Aorta (tissue), 5 donors: ENCODE results near the gene MTFP1. TPM values are rescaled to one million over a fixed set of nuclear protein-coding genes. Genes with fewer than 3 reads are reported as not detected.

ENCODE experiments used
- ATAC-seq: fragments of 200-7000 bp; cut with Tn5 transposase; one replicate; pipeline ENCODE4 v1.9.1; 2022; ENCODE audit warnings: moderate library complexity; ENCODE audit not compliant: low FRiP score
- DNase-seq, 2 donors: peaks; one replicate each; pipeline ENCODE4 v3.0.0-alpha.2; 2020
- H3K27ac ChIP-seq, 2 donors: one replicate each; pipeline ENCODE4 v1.5.1; 2013; ENCODE audit warnings: low read length in 2 of 2, mild to moderate bottlenecking in 2 of 2, moderate library complexity in 2 of 2, control low read depth in 1 of 2, inconsistent platforms in 1 of 2, low read depth in 1 of 2
- H3K27me3 ChIP-seq, 2 donors: one replicate each; pipeline ENCODE4 v1.6.1; 2013; ENCODE audit warnings: control low read depth in 1 of 2, low read length in 1 of 2, mild to moderate bottlenecking in 1 of 2, moderate library complexity in 1 of 2; ENCODE audit not compliant: insufficient read depth in 2 of 2, control insufficient read depth in 1 of 2
- H3K36me3 ChIP-seq, 2 donors: one replicate each; pipeline ENCODE4 v1.6.1; 2013; ENCODE audit warnings: control low read depth in 1 of 2, low read length in 1 of 2, mild to moderate bottlenecking in 1 of 2; ENCODE audit not compliant: insufficient read depth in 2 of 2, control insufficient read depth in 1 of 2
- H3K4me1 ChIP-seq, 2 donors: one replicate each; pipeline ENCODE4 v1.6.1; 2013; ENCODE audit warnings: low read length in 2 of 2, control low read depth in 1 of 2, mild to moderate bottlenecking in 1 of 2, moderate library complexity in 1 of 2; ENCODE audit not compliant: insufficient read depth in 2 of 2, control insufficient read depth in 1 of 2
- H3K4me3 ChIP-seq, 2 donors: one replicate each; pipeline ENCODE4 v1.5.1; 2013; ENCODE audit warnings: low read length in 2 of 2, control low read depth in 1 of 2, mild to moderate bottlenecking in 1 of 2
- H3K9me3 ChIP-seq: one replicate; pipeline ENCODE4 v1.6.1; 2013; ENCODE audit warnings: mild to moderate bottlenecking, low read length; ENCODE audit not compliant: control insufficient read depth
- WGBS, 2 donors: extraction: QIAGEN DNeasy Blood & Tissue Kit; methylation state at CpG; one replicate each; pipeline ENCODE4 v1.1.7; 2013; 5-methylcytosine and 5-hydroxymethylcytosine counted together
- intact Hi-C, 2 donors: fragments of 100-400 bp; cut with DNase I; formaldehyde crosslinking; loops; one replicate each; pipeline versions ENCODE4 v1.14.2 to v1.15.0; 2022
- polyA plus RNA-seq, 2 donors: library from polyadenylated mRNA; stranded (reverse); fragments of 200-250 nt; gene quantifications; one replicate each; pipeline ENCODE4 v1.2.3, GENCODE V29; 2013
- total RNA-seq, 2 donors: library from RNA; stranded (reverse); fragmentation: NEBNext Ultra II Directional; extraction: Animal tissue kit (Norgen Biotek cat#: 25700); gene quantifications; one replicate each; pipeline ENCODE4 v1.2.1, GENCODE V29; 2021
- donor health status: healthy with polysubstance abuse.
- donor health status: Bipolar disorder and iron deficiency.
- donor health status: DM: no; HTN: no; CAD: no.
- donor health status: DM: no; HTN: no; CAD: no.
- donor health status: DM: yes; HTN: yes; CAD: no.

The MTFP1 gene
- total and polyA plus RNA-seq, 4 donors, result 4.0 to 6.8 (median 4.3) TPM

DNA sequence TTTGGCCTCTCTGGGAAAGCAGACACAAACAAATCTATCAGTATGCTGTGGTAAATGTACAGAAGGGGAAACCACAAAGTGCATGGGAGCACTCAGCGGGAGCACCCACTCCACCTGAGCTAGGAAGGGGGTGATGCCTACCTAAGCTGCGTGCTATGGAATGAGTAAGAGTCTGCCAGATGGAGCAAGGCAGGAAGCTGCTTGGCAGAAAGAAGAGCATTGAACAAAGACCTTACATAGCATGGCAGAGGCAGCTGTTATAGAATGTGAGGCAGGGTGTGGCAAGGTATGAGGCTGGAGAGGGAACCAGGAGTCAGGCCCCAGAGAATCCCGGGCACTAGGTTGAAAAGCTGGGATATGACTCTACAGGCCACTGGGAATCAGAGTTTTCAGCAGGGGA is 13.8 kb upstream of the MTFP1 start:
- ATAC-seq, result no peak
- intact Hi-C loops, result no loop called here
- no peaks in the 10 kb centered on the region for H3K27me3 ChIP-seq
- DNase-seq, result no peak
- H3K9me3 ChIP-seq, result no peaks in the 10 kb centered on the region
- H3K27ac ChIP-seq, result no peak overlapping the region
- H3K36me3 ChIP-seq, result peaks cover 0 to 4% of the 10 kb centered on the region in 2 donors
- no peak overlapping the region for H3K4me3 ChIP-seq
- 87 to 93% methylated on average over 3 of the region's 3 CpGs for WGBS, 2 donors
- no peaks in the 10 kb centered on the region for H3K4me1 ChIP-seq

- H3K4me1 ChIP-seq, result no peaks in the 10 kb centered on the region
- no peak overlapping the region for H3K27ac ChIP-seq
- H3K9me3 ChIP-seq, result no peaks in the 10 kb centered on the region
- H3K27me3 ChIP-seq, result no peaks in the 10 kb centered on the region
- DNase-seq (no peak), ATAC-seq (no peak)
- no peak overlapping the region for H3K4me3 ChIP-seq
- 78 to 84% methylated on average over 4 of the region's 4 CpGs for WGBS, 2 donors
- peaks cover 0 to 4% of the 10 kb centered on the region in 2 donors for H3K36me3 ChIP-seq
- intact Hi-C loops, result no loop called here
These were observed 12.6 kb upstream of the MTFP1 start for GRCh38 chr22:30413001-30413400.

GRCh38 chr22:30413745-30414524 is 11.6 kb upstream of the MTFP1 start:
- Histone ChIP-seq H3K36me3 (peaks cover 0 to 4% of the 10 kb centered on the region in 2 donors), H3K27ac (no peak overlapping the region), H3K4me1 (no peaks in the 10 kb centered on the region), H3K27me3 (no peaks in the 10 kb centered on the region), H3K4me3 (no peak overlapping the region), H3K9me3 (no peaks in the 10 kb centered on the region)
- ATAC-seq, result no peak
- WGBS, 2 donors, result 54 to 61% methylated on average over 5 of the region's 5 CpGs
- peak in 1 of 2 donors; percentile 17 for DNase-seq
- intact Hi-C loops, result no loop called here

DNA sequence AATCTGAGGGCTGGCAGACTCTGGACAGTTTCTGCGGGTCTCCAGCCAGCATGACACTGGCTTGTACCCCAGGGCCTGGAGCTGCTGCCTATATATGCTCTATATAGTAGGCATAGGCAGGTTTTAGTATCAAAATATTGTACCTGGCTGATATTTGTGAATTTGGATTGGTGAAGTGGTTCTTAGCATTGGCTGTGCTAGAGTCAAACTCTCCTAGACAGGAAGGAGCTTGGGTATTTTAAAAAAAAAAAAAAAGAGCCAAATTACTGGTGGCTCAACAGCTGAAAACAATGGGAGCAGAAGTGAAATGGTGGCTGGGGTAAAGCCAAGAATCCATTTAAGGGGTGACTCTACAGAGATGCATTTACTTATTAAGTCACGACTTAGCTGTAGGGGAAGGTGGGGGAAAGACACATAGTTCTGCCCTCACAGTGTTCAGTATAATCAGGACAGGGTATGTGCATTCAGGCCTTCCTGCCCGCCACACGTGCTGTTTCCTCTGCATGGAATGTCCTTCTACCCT is 11.0 kb upstream of the MTFP1 start:
- no peak for ATAC-seq
- H3K36me3 ChIP-seq, result peaks cover 0 to 4% of the 10 kb centered on the region in 2 donors
- H3K4me3 ChIP-seq, result no peak overlapping the region
- no peak overlapping the region for H3K27ac ChIP-seq
- intact Hi-C loops, result no loop called here
- no peaks in the 10 kb centered on the region for H3K4me1 ChIP-seq
- H3K27me3 ChIP-seq, result no peaks in the 10 kb centered on the region
- no peaks in the 10 kb centered on the region for H3K9me3 ChIP-seq
- 89 to 90% methylated on average over 4 of the region's 4 CpGs for WGBS, 2 donors
- no peak for DNase-seq

DNA sequence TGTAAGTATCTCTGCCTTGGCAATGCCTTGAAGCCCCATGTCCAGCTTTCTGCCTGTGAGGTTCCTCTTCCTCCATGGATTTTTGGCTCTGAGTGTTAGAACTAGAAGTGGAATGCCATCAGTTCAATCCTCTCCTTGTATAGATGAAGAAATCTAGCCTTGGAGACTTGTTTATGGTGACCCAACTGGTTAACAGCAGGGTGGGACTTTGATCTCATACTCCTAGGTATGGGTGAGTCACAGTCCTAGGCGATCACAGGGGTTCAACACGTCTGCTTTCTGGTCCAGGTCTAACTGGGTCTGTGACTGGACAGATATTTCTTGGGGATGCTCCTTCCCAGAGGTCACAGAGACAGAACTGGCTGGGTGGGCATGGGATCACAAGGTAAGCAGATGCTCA is 9.2 kb upstream of the MTFP1 start:
- Histone ChIP-seq H3K27ac (no peak overlapping the region), H3K27me3 (no peaks in the 10 kb centered on the region), H3K4me1 (peaks cover 0 to 3% of the 10 kb centered on the region in 2 donors), H3K9me3 (no peaks in the 10 kb centered on the region), H3K36me3 (peaks cover 0 to 4% of the 10 kb centered on the region in 2 donors), H3K4me3 (no peak overlapping the region)
- no peak for DNase-seq
- no peak for ATAC-seq
- WGBS, 2 donors, result 72 to 75% methylated on average over 2 of the region's 2 CpGs
- intact Hi-C loops, result no loop called here

DNA sequence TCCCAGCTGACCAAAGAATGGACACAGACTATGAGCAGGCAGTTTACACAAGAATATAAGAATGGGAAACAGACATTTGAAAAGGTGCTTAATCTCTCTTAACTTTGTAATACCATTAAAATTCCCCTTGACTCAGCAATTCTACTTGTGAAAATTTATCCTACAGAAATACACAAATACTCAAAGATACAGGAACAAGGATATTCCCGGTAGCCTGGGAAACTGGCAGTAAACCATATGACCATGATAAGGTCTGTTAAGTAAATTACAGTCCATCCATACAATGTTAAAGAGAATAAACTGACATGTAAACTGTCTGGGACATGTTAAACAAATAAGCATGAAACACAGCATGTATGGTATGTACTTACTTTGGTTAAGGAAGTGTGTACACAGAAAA is 8.7 kb upstream of the MTFP1 start:
- DNase-seq (no peak), ATAC-seq (no peak)
- 76% methylated on average over 1 of the region's 1 CpG for WGBS, 2 donors
- peaks cover 0 to 4% of the 10 kb centered on the region in 2 donors for H3K36me3 ChIP-seq
- H3K27ac ChIP-seq, result no peak overlapping the region
- intact Hi-C loops, result no loop called here
- no peaks in the 10 kb centered on the region for H3K9me3 ChIP-seq
- no peaks in the 10 kb centered on the region for H3K27me3 ChIP-seq
- no peak overlapping the region for H3K4me3 ChIP-seq
- peaks cover 0 to 3% of the 10 kb centered on the region in 2 donors for H3K4me1 ChIP-seq

DNA sequence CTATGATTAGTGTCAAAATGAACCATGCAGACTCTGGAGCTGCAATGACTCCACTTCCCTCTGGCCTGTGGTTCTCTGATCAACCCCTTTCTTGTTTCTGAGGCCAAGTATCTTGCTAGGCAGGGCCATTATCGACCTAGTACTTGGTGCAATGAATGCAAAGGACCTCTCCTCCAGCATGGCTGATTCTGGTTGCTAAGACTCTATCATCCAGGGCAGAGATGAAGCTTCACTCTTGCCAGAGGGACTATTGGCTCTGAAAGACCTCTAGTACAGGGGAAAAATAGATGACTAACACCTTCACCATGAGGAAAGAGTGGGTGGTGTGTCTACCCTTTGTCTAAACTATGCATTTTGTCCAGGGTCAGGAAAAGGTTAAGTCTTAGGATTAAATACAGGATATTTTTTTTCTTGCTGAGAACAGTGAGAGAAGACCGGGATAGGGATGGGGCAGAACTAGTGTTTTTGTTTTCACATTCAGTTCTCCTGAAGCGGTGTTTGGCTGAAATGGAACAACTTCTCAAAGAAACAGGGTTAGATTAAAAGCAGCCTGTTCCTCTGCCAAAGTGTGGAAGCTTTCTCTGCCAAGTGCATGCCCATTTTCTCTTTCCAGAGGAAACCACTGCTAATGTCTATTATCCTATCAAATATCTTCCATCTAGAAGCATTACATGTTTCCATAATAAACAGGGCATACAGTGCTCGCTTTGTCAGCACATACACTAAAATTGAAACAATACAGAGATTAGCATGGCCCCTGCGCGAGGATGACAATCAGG is 5.0 kb upstream of the MTFP1 start:
- intact Hi-C loops, result no loop called here
- WGBS, 2 donors, result 36 to 41% methylated on average over 6 of the region's 6 CpGs
- Histone ChIP-seq H3K27ac (no peak overlapping the region), H3K9me3 (no peaks in the 10 kb centered on the region), H3K36me3 (peaks cover 0 to 4% of the 10 kb centered on the region in 2 donors), H3K27me3 (no peaks in the 10 kb centered on the region), H3K4me3 (no peak overlapping the region), H3K4me1 (peaks cover 0 to 3% of the 10 kb centered on the region in 2 donors)
- DNase-seq (no peak), ATAC-seq (no peak)

DNA sequence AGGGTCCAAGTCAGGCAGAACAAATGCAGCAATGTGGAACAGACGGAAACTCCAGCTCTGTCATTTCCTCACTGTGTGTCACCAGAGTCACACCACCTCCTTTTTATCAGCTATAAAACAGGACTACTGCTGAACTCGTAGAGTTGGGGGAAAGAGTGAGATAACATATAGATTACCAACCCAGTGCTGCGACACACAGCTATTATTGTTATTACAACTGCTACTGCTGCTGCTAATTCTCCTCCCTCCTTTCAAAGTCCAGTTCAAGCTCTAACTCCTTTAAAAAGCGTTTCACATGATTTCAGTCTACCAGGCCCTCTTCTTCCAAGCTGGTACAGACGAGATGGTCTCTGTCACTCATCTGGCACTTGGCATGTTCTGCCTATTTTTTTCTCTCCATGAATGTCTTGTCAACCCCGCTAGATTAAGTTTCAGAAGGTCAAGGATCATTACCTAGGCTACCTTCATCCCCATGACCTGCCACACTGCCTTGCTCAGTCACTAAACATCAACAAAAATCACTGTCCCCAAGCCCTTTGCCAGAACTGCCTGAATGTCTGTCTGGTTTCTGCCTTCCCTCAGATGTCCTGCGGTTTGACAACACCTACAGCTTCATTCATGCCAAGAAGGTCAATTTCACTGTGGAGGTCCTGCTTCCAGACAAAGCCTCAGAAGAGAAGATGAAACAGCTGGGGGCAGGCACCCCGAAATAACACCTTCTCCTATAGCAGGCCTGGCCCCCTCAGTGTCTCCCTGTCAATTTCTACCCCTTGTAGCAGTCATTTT is 3.7 kb upstream of the MTFP1 start:
- Histone ChIP-seq H3K4me3 (no peak overlapping the region), H3K4me1 (peaks cover 0 to 3% of the 10 kb centered on the region in 2 donors), H3K27me3 (no peaks in the 10 kb centered on the region), H3K27ac (peak overlapping the region; percentile 80 to 88), H3K9me3 (no peaks in the 10 kb centered on the region), H3K36me3 (no peaks in the 10 kb centered on the region)
- intact Hi-C loops, result no loop called here
- no peak for ATAC-seq
- DNase-seq, result no peak
- WGBS, 2 donors, result 66 to 70% methylated on average over 8 of the region's 8 CpGs
